AG08396 (cell line): ENCODE results near the gene DCHS1.
"Not testable (repeated sequence)": the region's sequence is repeated elsewhere in the genome, so short reads cannot be mapped to it uniquely, and the experiment has no call there.

Experiments
- DNase-seq: peaks from one replicate; pipeline ENCODE4 v3.0.0; 2012; ENCODE audit warnings: low spot score, mixed read lengths

DCHS1 gene, protein sequence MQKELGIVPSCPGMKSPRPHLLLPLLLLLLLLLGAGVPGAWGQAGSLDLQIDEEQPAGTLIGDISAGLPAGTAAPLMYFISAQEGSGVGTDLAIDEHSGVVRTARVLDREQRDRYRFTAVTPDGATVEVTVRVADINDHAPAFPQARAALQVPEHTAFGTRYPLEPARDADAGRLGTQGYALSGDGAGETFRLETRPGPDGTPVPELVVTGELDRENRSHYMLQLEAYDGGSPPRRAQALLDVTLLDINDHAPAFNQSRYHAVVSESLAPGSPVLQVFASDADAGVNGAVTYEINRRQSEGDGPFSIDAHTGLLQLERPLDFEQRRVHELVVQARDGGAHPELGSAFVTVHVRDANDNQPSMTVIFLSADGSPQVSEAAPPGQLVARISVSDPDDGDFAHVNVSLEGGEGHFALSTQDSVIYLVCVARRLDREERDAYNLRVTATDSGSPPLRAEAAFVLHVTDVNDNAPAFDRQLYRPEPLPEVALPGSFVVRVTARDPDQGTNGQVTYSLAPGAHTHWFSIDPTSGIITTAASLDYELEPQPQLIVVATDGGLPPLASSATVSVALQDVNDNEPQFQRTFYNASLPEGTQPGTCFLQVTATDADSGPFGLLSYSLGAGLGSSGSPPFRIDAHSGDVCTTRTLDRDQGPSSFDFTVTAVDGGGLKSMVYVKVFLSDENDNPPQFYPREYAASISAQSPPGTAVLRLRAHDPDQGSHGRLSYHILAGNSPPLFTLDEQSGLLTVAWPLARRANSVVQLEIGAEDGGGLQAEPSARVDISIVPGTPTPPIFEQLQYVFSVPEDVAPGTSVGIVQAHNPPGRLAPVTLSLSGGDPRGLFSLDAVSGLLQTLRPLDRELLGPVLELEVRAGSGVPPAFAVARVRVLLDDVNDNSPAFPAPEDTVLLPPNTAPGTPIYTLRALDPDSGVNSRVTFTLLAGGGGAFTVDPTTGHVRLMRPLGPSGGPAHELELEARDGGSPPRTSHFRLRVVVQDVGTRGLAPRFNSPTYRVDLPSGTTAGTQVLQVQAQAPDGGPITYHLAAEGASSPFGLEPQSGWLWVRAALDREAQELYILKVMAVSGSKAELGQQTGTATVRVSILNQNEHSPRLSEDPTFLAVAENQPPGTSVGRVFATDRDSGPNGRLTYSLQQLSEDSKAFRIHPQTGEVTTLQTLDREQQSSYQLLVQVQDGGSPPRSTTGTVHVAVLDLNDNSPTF (N-terminal part only)

DNA sequence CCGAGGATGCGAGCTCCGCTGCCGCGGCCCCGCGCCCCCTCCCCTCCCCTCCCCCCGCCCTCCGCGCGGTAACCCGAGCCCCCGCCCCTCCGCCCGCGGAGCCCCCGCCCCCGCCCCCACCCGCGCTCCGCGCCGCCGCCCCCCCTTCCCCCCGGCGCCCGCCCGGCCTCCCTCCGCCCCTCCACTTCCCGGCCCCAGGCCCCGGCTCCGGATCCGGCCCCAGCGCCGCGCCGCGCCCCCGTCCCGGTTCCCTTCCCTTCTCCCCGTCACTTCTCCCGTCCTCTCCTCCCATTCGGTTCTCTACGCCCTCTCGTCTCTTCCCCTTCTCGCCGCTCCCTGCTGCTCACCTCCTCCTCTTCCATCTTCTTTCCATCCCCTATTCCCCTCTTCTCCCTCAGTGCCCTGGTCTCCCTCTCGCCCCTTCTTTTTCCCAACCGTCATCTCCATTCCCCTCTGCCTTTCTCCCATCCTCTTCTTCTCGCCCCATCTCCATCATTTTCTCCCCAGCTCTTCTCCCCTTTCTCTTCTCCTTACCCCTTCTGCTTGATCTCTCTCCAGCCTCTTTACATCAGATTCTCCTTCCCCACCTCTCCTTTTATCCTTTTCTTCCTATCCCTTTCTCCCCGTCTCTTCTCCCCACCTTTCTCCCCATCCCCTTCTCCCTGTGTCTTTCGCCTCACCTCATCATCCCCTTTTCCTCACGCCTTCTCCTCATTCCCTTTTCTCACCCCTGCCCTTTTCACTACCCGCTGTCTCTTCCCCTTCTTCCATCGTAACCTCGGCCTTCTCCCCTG, at the start of gene DCHS1:
DCHS1 (minus strand) TSS at position 20 of the 794 bp plus-strand sequence. CDS start 14,196 bp downstream, outside the sequence.
- DNase-seq = peak; percentile 56

DNA sequence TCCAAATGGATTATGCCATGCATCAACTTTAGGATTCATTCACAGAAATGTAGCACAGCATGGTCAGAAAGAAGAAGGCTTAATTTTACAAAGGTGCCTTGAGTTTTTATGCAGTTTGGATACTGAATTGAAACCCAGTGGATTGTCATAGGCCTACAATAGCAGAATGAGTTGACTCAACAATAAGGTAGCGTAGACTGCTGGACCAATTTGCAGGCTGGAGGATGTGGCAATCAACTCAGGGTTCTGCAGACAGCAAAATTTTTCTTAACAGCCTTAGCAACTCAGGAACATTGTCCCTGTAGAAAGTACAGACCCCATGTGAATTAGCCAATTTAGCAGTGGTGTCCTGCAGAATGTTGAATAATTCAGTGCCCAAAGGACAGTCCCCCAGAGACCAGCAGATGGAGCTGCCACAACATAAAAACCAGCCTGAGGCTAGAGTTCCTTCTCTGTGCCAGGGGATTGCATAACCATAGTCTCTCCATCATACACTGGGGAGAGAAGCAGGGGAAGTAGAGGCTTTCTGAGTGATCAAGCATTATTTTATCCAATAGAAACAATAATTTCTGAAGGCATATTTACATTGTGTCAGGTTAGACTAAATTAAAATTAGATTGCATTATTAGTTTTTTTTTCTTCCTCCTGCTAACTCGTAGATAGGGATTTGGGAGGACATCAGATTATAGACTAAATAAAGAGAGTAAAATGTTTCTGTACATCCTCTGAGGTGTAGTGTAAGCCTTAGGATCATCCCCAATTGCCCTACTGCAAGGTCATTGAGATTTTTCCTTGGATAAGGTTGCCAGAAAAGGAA, 47.8 kb upstream of the DCHS1 start:
- peak; percentile 68 for DNase-seq

DNA sequence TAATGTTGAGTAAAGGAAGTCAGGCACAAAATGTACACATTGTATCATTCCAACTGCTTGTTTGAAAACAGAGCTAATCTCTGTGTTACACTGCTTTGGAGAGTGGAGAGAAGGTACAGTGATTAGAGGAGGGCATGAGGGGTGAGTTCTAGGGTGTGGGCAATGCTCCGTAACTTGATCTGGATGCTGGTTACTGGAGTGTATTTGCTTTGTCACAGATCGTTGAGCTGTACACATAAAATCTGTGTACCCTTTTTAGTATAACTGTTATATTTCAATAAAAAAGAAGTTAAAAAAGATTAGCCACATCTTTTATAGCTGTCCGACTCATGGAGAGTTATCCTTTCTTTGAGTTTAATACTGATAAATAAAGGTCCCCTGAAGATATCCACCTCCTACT, 46.3 kb upstream of the DCHS1 start:
- not testable (repeated sequence) for DNase-seq

DNA sequence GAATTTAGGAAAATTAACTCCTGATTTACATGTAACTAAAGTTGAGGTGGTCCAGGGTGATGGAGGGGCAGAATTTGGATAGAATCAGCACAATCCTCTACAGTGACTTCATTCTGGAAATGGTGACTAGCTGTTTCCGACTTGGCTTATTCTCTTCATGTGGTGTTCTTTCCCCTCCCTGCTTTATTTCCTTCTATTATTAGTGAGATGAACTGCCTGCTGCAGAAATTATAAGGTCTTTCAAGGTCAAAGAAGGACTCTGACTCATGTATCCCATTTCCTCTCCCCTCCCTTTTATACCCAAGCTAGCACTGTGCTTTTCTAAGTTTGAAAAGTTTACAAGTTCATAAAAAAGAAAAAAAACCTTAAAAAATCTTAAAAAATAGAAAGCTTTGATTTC, 39.8 kb upstream of the DCHS1 start:
- DNase-seq = peak; percentile 17

DNA sequence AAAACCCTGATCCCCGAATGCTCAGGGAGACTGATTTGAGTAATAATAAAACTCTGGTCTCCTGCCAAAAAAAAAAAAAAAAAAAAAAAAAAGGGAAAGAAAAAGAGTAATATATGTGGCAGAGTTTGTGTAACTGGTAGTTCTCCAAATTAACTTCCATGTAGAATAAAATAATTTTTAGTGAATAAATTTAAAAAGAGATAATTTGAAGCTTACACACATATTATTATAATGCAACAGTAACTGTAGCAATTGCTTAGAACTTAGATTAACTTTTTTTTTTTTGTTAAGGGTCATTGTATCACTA, 38.6 kb upstream of the DCHS1 start:
- DNase-seq = no peak

DNA sequence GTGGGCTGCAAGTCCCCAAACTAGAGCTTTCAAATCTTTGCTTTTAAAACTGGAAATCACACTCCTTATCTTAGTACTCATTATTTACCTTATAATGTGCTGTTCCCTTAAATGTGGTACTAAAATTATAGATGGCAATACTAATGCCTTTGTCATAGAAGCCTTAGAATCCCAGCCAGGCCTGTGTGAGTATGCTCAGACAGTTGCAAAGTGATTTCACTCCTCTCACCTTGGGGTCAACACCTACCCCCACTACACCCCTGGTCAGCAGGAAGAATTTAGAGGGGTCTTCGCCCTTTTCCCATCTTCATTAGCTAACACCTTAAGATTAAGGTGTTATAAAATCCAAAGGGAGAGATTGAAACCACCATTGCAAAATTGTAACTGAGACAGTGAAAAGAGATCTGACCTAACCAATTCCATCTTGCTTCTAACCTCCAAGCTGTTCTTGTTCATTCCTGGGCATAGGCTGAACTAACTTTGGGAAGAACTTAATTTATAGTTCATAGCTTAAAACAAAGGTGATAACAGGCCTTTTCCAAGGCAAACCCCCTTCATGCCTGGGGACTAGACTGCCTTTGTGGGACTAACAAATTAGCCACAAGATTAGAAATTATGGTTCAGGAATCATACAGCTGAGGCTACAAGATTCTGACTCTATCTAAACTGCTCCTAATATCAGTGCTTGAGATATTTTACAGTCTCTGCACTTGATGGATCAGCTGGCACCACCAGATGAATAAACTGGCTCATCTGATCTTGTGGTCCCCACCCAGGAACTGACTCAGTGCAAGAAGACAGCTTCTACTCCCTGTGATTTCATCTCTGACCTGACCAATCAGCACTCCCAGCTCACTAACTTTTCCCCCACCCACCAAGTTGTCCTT, 38.0 kb upstream of the DCHS1 start:
- no peak for DNase-seq

DNA sequence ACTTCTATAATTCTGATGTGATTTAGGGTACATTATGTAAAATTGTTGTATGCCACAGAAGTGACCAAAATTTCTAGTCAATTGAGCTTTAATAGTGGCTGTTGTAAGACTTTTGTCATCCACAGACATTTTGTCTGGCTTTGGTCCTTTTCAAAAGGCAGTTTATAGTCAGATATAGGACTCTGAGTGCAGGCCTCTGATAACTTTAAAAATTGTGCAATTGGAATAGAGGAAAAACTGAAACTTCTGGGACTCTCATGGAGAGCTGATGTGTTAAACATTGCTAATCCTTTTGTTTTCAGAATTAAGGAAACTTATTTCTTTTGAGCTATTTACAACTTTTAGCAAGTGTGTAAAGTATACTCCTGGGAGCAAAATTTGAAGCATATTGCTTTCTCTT, 36.5 kb upstream of the DCHS1 start:
- DNase-seq = no peak

DNA sequence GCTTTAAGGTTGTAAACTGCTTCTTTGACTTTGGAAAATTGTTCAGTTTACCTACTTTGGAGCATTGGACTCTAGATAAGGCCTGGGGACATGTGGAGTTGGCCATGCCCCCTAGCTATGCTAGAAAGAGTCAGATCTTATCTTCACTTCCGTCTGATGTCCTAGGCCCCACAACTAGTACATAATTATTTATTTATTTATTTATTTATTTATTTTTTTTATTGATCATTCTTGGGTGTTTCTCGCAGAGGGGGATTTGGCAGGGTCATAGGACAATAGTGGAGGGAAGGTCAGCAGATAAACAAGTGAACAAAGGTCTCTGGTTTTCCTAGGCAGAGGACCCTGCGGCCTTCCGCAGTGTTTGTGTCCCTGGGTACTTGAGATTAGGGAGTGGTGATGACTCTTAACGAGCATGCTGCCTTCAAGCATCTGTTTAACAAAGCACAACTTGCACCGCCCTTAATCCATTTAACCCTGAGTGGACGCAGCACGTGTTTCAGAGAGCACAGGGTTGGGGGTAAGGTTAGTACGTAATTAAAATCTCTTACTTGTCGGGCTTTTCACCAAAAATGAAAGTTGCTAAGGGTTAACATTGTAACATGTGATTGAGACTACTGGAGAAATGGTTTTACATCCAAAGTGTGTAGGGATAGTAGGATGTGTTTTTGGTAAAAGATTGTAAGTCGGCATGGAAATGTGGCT, 35.0 kb upstream of the DCHS1 start:
- not testable (repeated sequence) for DNase-seq

DNA sequence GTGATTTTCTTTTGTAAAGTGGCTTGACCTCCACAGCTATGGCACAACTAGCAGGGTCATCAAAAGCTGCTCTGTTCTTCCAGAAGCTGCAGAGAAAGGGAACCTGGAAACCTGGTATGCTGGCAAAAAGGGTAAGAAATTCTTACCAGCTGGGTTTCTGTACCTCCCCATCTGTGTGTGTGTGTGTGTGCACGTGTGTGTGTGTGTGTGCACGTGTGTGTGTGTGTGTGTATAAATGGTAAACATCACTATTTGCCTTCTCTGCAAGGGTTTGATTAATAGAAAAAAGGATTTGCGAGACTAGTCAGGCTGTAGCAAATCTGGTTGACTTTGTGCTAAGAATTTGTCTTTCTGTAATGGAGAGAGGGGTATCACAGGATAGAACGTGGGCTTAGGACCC, 32.3 kb upstream of the DCHS1 start:
- DNase-seq = no peak

DNA sequence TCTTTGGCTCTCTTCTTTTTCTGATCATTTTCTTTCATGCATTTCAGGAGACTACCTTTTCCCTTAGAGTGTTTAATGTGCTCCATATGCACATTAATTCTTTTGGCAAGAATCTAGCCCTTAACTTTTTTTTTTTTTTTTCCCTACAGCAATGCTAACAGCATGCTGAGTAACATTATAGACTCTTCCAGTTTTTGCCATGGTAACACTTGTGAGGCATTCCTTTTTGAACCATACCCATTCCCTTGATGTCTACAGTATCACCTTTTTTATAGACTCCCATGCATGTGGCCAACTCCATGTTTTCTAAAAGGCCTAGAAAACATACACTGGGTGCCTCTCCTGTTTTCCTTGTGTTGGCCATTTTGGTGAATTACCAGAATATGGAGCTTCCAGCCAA, 30.4 kb upstream of the DCHS1 start:
- no peak for DNase-seq

DNA sequence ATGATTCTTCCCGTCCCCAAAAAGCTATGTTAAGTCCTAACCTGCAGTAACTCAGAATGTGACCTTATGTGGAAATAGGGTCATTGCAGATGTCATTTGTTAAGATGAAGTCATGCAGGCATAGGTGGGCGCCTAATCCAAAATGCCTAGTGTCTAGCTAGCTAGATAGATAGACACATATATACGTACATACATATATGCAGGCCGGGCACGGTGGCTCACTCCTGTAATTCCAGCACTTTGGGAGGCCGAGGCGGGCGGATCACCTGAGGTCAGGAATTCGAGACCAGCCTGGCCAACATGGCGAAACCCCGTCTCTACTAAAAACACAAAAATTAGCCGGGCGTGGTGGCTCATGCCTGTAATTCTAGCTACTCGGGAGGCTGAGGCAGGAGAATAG, 28.5 kb upstream of the DCHS1 start:
- DNase-seq = not testable (repeated sequence)

DNA sequence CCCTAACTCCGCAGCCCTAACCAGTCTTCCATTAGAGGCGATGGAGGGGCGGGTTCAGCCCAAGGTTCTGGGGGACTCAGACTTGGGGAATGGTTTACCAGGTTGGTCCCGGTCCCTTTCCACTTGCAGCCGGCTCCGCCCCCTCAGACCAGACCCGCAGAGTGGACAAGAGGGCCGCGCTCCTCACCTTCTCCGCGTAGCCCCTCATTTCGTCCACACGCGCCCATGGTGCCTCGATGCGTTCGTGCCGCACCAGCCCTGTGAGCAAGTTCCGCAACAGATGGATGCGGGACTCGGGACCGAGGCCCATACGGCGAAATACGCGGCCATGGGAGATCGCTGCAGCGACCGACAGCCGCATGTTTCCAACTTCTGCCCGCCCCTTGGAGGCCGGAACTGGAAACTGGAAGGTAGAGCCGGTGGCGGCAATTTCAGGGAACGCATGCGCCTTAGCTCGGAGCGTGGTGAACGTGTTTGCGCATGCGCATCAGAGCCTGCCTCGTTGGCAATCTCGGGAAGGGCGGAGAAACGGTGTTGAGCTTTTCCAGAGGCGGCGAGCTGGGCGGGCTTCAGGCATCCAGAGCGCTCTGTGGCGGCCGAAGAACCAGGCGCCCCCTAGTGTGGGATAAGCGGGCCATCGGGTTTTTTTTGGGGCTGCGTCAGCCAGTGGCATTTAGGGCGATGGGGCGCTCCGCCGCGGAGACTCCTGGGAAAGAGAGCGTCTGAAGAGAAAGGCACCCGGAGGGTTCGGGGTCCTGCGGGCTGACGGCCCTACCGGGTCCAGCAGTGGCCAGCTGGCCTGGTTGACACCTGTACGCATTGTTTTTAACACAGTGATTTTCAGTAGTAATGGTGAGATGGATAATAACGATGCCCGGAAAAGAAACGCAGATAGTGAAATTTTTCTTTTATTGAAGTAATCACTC, 27.6 kb upstream of the DCHS1 start, which contains the start of gene MRPL17:
MRPL17 (minus strand) TSS at position 405 of the 926 bp plus-strand sequence; CDS start at position 361, 44 bp downstream.
- DNase-seq = peak; percentile 97

DNA sequence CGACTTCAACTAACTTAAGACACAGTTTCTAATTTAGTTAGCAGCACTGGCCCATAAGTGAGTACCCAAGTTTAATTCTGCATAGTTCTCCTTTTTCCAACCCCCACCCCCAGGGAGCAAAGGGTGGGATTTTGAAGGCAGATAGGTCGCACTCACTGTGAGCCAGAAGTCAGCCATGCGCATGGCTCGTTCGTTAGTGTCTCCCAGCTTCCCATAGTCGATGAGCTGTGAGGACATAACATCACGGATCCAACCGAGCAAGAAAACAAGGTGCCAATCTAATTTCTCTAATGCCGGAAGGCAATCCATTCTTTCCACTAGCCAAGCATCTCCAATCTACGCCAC, 27.0 kb upstream of the DCHS1 start:
- DNase-seq = no peak

DNA sequence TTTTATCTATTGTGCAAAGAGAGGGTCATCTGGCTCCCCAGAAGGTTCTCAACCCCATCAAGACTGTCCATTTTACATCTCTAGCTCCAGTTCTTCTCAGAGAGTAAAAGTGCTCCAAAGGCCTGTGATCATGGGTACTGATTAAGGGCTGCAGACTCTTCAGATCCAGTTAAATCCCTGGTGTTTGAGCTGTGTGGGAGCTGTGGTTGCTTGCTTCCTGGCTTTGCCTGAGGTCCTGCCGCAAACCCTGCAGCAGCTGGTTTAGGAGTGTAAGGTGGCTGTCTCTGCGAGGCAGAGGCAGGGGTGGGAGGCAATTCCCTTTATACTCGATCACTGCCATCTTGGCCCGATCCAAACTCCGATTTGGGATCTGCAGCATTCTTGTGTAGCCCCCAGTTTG, 26.3 kb upstream of the DCHS1 start:
- no peak for DNase-seq

DNA sequence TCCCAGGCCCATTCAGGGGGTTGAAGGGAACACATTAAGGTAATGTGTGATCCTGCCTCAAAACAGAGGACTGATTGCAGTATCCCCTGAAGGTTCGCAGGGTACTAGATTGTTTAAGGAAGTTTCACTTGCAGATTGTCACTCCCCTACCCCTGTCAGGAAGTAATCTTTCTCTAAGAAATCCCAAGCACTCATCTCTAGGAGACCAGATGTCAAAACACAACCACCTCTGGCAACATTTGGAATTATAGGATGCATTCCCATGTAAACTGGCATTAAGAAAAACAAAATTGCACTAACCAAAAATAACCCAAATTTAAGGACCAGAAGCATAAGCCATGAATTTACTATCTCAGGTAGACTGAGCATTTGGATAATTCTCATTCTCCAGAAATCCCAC, 25.9 kb upstream of the DCHS1 start:
- no peak for DNase-seq

DNA sequence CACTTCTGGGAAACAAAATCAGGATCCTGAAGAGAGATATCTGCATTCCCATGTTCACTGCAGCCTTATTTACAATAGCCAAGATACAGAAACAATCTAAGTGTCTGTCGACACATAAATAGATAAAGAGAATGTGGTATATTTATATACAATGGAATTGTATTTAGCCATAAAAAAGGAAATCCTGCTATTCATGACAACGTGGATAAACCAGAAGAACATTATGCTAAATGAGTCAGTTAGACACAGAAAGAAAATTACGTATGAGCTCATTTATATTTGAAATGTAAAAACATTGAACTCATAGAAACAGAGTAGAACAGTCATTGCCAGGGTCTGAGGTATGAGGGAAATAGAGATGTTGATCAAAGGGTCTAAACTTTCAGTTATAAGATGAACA, 21.4 kb upstream of the DCHS1 start:
- DNase-seq = no peak

DNA sequence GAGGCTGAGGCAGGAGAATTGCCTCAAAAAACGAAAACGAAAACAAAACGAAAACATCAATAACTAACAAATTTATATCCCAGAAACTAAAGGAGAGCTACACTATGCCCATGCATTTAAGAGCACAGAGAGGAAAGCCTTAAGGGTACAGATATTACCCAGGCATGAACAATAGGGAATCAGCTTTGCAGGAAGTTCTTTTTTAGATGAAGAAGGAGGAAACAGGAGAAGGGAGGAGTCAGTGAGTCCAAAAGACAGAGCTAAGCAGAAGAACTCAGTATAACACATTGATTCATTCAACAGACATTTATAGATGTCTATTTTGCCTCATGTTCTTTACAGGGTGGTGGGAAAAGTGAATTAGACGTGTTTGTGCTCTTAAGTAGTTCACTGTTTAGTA, 19.3 kb upstream of the DCHS1 start:
- no peak for DNase-seq

DNA sequence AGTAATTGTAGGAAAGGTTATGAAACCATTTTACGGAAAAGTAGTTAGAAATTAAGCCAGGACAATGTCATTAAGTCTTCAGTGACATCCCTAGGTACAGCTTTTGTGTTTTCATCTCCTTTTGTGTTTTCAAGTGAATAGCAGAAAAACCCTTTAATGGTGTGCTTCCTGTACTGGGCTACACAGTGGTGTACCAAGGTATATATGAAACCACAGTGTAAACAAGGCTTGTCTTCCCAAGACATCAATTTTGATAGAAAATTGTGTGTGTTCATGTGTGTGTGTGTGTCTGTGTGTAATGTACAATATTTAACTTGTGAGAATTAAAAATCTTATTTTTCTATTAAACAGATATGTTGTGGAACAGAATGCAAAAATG, 18.6 kb upstream of the DCHS1 start:
- no peak for DNase-seq
